CD1c-positive myeloid dendritic cell (primary cell): ENCODE results near the gene BRICD5.

ENCODE experiments used
- DNase-seq: peaks from one replicate; pipeline ENCODE4 v3.0.0-alpha.2; 2016; ENCODE audit errors: extremely low spot score

The BRICD5 gene

GRCh38 chr16:2199095-2199494 is 11.6 kb downstream of the BRICD5 start:
- DNase-seq, result no peak

GRCh38 chr16:2198283-2198682 is 12.4 kb downstream of the BRICD5 start:
- no peak for DNase-seq

DNA sequence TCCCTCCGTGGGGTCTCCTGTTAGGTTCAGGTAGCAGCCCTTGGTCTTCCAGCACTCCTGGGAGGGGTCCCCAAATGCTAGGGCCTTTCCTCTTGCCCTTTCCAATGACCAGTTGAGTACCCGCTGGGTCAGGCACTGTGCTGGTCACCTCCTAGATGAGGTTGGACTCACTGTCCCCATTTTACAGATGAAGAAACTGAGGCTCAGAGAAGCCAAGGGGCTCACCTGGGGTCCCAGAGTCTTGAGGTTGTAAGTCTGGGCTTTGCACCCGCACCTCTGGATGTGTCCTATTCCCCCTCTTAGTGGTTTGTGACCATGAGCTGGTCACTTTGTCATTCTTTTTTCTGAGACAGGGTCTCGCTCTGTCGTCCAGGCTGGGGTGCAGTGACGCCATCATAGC is 12.9 kb downstream of the BRICD5 start:
- DNase-seq, result no peak

- DNase-seq, result no peak
Observed at GRCh38 chr16:2196981-2197511, 13.6 kb downstream of the BRICD5 start.

DNA sequence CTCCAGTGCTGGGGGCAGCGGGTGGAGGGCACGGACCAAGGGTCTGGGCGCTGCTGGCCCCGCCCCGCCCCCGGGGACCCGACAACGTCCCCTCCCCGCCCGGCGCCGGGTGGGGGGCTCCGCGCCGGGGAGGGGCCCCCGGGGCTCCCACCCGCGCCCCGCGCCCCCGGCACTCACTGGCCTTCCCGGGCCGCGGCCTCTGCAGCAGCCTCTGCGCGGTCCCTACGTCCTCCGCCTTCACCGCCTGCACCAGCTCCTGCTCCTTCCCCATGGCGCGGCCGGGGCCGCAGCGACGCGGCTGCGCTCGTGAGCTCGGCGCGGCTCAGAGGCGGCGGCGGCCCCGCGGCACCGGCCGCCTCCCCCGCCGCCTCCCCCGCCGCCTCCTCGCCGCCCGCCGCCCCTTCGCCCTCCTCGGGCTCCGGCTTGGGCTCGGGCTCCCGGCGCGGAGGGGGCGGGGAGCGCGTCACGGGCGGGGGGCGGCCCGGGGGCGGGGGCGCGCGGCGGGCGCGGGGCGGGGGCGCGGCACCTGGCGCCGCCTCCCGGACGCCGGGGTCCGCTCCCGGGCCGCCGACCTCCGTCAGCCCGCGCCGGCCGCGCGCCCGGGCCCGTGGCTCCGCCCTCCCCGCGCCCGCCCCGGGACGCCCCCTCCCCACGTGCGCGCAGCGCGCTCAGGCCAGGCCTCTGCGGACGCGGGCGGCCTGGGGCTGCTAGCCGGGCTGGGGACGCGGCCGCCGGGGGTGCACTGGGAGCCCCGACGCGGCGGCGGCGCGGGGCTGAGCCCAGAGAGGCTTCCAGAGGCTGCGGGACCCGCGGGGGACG is 14.3 kb downstream of the BRICD5 start, which contains the start of gene CASKIN1:
CASKIN1 (minus strand) TSS at position 444 of the 819 bp plus-strand sequence; CDS start at position 271, 173 bp downstream.
- DNase-seq, result peak; percentile 58

- no peak for DNase-seq
Observed at GRCh38 chr16:2195322-2196161, 15.1 kb downstream of the BRICD5 start.

DNA sequence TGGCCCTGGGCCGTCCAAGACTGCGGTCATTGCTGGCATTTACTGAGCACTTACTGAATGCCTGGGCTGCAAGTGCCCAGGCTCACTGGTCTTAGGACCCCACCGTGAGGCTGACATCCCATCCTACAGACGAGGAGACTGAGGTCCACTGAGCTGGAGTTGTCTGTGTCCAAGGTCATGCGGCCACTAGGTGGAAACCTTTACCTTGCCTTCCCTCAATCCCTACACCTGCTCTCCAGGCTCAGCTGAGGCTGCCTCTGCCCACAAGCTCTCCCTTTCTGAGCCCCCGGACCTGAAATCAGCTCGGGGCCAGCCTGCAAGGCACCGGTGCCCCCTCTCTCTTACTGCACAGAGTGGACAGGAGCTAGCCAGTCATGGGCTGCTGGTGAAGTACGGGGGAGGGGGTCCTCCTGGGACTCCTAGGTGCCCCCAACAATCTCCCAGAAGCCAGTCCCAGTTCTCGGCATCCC is 15.8 kb downstream of the BRICD5 start:
- DNase-seq, result peak; percentile 38

DNA sequence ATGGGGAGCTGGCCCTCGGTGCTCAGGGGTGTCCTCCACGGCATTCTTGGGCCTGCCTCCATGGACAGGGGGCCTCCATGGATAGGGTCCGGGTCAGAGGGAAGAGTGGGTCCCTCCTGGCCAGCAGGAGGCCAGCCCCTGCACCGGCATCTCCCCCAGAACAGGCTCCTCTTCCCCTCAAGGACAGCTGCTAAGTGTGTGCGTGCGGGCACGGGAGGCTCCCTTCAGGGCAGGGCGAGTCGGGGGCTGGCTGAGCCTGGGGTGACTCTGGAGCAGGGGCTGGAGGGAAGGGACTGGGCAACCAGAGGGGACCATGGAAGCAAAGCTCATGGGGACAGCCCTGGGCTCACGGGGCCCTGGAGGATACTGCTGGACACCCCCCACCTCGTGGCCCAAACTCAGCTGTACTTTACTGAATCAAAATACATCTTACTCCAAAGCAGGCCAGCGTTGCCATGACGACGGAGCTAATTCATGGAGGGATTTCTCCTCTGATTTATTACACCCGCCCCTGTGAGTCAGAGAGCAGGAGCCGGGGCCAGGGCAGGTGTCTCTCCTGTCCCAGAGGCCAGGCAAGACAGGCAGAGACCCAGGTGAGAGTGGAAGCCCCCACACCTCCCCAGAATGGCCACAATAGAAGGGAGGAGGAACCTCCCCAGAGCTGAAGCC is 16.4 kb downstream of the BRICD5 start:
- DNase-seq, result no peak

DNA sequence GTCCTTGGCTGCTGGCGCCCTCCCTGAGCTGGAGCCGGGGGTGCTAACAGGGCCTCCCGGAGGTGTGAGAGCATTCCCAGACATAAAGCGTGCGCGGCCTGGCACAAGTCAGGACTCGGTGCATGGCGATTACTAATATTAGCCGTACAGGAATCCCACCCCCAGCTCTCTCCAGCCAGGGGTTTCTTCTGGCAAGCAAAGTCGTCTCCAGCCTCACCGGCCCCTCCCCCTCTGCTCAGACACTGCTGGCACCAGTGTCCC is 19.3 kb downstream of the BRICD5 start:
- no peak for DNase-seq

GRCh38 chr16:2190659-2191445 is 19.8 kb downstream of the BRICD5 start:
- DNase-seq, result no peak

DNA sequence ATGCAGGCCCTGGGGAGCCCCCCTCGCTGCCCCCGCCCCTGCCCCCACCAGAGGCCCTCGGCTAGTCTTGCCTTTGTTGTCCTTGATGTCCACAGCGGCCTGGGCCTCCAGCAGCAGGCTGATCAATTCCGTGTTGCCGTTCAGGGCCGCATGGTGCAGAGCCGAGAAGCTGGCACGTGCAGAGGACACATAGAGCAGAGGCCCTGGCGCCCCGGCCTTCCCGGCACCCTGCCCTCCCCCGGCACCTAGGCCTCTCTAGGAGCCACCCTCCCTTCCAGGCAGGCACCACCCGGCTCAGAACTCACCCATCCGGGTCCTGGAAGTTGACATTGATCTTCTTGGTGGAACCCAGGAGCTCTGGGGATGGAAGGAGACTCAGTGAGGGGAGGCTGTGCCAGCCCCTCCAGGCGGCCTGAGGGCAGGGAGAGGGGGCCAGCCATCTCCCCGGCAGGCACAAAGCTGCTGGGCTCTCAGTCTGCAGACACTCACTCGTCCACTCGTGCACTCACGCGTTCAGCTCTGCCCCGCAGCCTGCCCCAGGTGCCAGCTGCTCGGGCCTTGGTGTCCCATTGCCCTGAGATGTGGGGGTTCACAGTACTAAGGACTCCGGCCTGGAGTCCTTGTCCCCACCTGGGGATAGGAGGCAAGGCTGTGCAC is 20.5 kb downstream of the BRICD5 start:
- no peak for DNase-seq

DNA sequence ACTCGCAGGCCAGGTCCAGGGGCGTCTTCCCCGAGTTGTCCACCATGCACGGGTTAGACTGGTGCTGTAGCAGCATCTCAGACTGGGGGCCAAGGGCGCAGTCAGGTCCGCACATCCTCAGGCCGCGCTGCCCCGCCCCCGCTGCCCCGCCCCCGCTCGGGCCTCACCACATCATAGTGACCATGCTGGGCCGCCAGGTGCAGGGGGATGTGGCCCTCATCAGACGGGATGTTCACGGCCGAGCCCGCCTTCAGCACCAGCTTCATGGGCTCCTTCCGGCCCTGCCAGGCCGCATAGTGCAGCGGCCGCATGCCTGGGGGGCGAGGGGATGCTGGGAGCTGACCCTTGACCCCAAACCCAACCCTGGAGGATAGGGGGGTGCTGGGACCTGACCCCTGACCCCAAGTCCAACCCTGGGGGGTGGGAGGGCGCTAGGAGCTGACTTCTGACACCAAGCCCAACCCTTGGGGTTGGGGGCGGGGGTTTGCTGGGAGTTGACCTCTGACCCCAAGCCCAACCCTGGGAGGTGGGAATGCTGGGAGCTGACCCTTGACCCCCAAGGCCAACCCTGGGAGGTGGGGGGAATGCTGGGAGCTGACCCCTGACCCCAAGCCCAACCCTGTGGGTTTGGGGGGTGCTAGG is 21.3 kb downstream of the BRICD5 start:
- no peak for DNase-seq

DNA sequence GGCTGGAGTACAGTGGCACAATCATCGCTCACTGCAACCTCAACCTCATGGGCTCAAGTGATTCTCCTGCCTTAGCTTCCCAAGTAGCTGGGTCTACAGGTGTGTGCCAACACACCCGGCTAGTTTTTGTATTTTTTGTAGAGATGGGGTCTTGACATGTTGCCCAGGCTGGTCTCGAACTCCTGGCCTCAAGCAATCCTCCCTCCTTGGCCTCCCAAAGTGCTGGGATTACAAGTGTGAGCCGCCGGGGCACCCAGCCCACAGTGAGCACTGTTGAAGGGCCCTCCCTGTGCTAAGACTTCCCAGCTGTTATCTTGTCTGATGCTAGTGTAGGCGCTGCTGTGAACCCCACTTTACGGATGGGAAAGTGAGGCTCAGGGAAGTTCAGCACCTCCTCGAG is 22.3 kb downstream of the BRICD5 start:
- DNase-seq, result no peak

DNA sequence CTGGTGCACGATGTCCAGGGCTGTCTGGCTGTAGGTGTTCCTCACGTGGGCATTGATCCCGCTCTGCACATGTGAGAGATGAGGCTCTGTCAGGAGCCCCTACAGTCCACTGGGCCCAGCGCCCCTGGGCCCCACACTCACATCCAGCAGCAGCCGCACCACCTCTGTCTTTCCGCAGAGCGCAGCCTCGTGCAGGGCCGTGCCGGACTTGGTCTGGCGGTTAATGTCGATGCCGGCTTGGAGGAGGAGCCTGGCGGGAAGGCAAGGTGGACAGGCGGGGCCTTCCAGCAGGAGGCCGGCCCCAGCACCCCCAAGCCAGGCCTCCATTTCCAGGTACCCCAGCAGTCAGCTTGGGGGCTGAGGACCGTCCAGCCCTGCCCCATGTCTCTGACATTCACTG is 23.5 kb downstream of the BRICD5 start:
- no peak for DNase-seq

GRCh38 chr16:2186505-2186904 is 24.2 kb downstream of the BRICD5 start:
- DNase-seq, result no peak

DNA sequence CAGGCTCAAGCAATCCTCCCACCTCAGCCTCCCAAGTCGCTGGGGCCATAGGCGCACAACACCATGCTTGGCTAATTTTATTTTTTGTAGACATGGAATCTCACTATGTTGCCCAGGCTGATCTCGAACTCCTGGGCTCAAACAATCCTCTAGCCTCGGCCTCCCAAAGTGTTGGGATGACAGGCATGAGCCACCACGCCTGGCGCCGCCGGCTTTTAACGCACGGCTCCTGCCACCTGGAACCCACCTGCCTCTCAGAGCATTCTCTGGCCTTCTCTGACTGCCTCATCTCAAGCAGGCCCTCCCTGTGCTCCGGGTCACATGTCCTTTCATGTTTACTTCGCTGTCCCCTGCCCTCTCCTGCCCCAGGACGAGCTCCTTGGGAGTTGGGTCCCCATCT is 24.6 kb downstream of the BRICD5 start:
- DNase-seq, result no peak

GRCh38 chr16:2184962-2185361 is 25.7 kb downstream of the BRICD5 start:
- DNase-seq, result no peak

DNA sequence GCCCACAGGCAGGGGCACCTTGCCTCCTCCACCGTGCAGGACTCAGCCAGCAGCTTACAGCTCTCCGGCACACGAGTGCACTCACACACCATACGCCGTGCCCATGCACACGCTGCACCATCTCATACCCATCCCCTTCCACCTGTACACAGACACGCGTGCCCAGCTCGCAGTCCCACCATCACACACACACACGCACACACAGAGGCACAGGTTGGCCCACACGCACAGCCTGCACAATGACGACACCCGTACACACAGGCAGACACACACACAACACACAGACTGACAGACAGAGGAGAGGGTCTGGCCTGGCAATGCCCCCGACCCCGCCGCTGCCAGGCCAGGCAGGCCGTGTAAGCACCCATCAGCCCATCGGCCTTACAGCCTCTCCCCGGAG is 26.3 kb downstream of the BRICD5 start:
- no peak for DNase-seq

- no peak for DNase-seq
Observed at GRCh38 chr16:2183671-2184070, 27.0 kb downstream of the BRICD5 start.

DNA sequence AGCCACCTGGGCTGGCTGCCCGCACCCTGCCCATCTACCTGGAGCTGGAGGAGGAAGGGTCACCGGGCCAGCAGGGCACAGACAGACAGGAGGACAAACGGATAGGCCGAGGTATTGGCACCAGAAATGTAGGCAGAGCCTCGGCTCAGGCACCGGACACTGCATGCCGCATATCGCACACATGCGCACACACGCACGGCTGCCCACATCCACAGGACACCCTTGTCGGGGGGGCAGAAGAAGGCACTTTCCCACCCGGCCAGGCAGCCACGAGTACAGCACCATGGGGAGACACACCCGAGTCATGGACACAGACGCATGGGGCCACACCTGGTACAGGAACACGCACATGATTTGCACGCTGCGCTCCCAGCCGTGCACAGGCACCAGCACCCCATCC is 28.7 kb downstream of the BRICD5 start:
- DNase-seq, result no peak
